ENCODE data around the gene DEFB125. TPM values are rescaled to one million over a fixed set of nuclear protein-coding genes. Genes with fewer than 3 reads are reported as not detected.
A peak's percentile ranks its signal among the peaks of the same experiment; 100 is the strongest.

The DEFB125 gene, protein sequence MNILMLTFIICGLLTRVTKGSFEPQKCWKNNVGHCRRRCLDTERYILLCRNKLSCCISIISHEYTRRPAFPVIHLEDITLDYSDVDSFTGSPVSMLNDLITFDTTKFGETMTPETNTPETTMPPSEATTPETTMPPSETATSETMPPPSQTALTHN
- total RNA-seq (2021; ENCODE audit: unreplicated experiment) (not detected), Bru-seq, nascent RNA (not detected), BruChase-seq, experiment 1, labeled RNA remaining after a 2-hour chase (not detected), BruChase-seq, experiment 2, labeled RNA remaining after a 6-hour chase (not detected)
- not detected for polyA plus RNA-seq (2012; ENCODE audit: insufficient read length)
- long read RNA-seq = 0 reads

DNA sequence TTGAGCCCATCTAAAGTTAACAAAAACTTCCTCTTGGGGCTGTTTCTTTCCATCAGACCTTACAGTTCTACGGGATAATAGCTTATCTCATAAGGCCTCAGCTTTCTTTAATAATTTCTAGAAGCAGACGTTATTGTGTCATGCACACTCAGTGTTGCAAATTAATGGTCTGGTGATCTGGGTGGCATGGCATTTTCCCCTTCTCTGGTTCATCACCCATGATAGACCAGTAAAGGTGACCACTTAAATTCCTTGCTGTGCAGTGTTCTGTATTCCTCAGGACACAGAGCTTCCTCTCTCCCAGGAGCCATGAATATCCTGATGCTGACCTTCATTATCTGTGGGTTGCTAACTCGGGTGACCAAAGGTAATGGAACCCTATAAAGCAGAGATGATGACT, at the start of gene DEFB125:
DEFB125 (plus strand) TSS at position 272 of the 400 bp plus-strand sequence; CDS start at position 310, 38 bp downstream.
- DNase-seq (ENCODE audit: low read depth, low spot score) = no peak
- Histone ChIP-seq H3K27me3 (ENCODE audit: control insufficient read depth, insufficient read depth, low read length) (peaks cover 29% of the 10 kb centered on the region), H3K27ac (ENCODE audit: low read length) (no peak within 1 kb of the TSS), H3K9me3 (ENCODE audit: control insufficient read depth, insufficient read depth, low read depth, low read length) (no peaks in the 10 kb centered on the region), H3K4me3 (ENCODE audit: low read depth in 2 of 2, low read length in 2 of 2) (no peak within 1 kb of the TSS), H3K4me1 (ENCODE audit: control insufficient read depth, insufficient read depth, low read length) (no peaks in the 10 kb centered on the region), H3K36me3 (ENCODE audit: control insufficient read depth, insufficient read depth, low read length) (no peaks in the 10 kb centered on the region)
- intact Hi-C loops (cut with micrococcal nuclease; ENCODE audit: unreplicated experiment) = no loop called here
- POLR2A ChIA-PET = interaction anchor here (0.5 kb wide), 1 partner anchor 39 kb away, joined by 8 read pairs; no protein-coding TSS in a partner anchor
- ATAC-seq = no peak
- no TSS peak for BruUV-seq (replicated peaks)
- CTCF ChIA-PET = no interaction called here
- in situ Hi-C loops (cut with HindIII; ENCODE audit: low pct_unique_long_range_greater_than_20kb, low sequenced_read_pairs) = no loop called here
- TF ChIP-seq POLR2AphosphoS5 (IDR thresholded peaks at IDR 0.05; ENCODE audit: low read depth, low read length) (no peak), SIN3A (IDR thresholded peaks at IDR 0.05; ENCODE audit: borderline replicate concordance, insufficient read depth, low read depth, low read length) (no peak), TCF7L2 (IDR thresholded peaks at IDR 0.05; ENCODE audit: low read depth, low read length) (no peak)
- TF ChIP-seq, protein P1, sequence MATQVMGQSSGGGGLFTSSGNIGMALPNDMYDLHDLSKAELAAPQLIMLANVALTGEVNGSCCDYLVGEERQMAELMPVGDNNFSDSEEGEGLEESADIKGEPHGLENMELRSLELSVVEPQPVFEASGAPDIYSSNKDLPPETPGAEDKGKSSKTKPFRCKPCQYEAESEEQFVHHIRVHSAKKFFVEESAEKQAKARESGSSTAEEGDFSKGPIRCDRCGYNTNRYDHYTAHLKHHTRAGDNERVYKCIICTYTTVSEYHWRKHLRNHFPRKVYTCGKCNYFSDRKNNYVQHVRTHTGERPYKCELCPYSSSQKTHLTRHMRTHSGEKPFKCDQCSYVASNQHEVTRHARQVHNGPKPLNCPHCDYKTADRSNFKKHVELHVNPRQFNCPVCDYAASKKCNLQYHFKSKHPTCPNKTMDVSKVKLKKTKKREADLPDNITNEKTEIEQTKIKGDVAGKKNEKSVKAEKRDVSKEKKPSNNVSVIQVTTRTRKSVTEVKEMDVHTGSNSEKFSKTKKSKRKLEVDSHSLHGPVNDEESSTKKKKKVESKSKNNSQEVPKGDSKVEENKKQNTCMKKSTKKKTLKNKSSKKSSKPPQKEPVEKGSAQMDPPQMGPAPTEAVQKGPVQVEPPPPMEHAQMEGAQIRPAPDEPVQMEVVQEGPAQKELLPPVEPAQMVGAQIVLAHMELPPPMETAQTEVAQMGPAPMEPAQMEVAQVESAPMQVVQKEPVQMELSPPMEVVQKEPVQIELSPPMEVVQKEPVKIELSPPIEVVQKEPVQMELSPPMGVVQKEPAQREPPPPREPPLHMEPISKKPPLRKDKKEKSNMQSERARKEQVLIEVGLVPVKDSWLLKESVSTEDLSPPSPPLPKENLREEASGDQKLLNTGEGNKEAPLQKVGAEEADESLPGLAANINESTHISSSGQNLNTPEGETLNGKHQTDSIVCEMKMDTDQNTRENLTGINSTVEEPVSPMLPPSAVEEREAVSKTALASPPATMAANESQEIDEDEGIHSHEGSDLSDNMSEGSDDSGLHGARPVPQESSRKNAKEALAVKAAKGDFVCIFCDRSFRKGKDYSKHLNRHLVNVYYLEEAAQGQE (IDR thresholded peaks at IDR 0.05; ENCODE audit: insufficient read depth in 1 of 2, low read depth in 2 of 2, low read length in 1 of 2) = no peak
- TF ChIP-seq, protein P2, sequence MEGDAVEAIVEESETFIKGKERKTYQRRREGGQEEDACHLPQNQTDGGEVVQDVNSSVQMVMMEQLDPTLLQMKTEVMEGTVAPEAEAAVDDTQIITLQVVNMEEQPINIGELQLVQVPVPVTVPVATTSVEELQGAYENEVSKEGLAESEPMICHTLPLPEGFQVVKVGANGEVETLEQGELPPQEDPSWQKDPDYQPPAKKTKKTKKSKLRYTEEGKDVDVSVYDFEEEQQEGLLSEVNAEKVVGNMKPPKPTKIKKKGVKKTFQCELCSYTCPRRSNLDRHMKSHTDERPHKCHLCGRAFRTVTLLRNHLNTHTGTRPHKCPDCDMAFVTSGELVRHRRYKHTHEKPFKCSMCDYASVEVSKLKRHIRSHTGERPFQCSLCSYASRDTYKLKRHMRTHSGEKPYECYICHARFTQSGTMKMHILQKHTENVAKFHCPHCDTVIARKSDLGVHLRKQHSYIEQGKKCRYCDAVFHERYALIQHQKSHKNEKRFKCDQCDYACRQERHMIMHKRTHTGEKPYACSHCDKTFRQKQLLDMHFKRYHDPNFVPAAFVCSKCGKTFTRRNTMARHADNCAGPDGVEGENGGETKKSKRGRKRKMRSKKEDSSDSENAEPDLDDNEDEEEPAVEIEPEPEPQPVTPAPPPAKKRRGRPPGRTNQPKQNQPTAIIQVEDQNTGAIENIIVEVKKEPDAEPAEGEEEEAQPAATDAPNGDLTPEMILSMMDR (IDR thresholded peaks at IDR 0.05) = no peak

DNA sequence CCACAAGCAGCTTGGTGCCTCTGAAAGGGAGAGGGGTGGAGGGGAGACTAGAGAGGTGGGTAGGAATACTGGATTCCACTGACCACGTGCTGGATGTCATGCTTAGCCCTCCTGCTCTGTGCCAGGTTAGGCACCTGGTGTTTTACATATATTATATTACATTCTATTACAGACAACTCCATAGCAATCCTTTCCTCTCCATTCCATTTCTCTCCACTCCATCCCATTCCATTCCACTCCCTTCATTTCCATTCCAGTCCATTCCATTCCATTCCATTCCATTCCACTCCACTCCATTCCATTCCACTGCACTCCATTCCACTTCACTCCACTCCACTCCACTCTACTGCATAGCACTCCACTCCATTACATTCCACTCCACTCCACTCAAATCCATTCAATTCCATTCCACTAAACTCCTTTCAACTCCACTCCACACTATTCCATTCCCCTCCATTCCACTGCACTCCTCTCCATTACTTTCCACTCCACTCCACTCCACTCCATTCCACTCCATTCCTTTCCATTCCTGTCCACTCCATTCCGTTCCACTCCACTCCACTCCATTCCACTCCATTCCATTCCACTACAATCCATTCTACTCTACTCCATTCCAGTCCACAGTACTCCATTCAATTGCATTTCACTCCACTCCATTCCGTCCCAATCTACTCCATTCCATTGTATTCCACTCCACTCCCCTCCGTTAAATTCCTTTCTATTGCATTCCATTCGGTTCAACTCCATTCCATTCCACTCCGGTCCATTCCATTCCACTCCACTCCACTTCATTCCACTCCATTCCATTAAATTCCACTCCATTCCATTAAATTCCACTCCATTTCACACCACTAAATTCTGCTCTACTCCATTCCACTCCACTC, 27.2 kb upstream of the DEFB125 start:
- Histone ChIP-seq H3K9me3 (ENCODE audit: control insufficient read depth, insufficient read depth, low read depth, low read length) (no peaks in the 10 kb centered on the region), H3K36me3 (ENCODE audit: control insufficient read depth, insufficient read depth, low read length) (no peaks in the 10 kb centered on the region), H3K4me3 (ENCODE audit: low read depth in 2 of 2, low read length in 2 of 2) (no peak overlapping the region), H3K27me3 (ENCODE audit: control insufficient read depth, insufficient read depth, low read length) (no peaks in the 10 kb centered on the region), H3K27ac (ENCODE audit: low read length) (no peak overlapping the region), H3K4me1 (ENCODE audit: control insufficient read depth, insufficient read depth, low read length) (no peaks in the 10 kb centered on the region)
- peak; percentile 38; the same call in 1 of the 2 replicates for ATAC-seq
- no peak for TF ChIP-seq SIN3A (IDR thresholded peaks at IDR 0.05; ENCODE audit: borderline replicate concordance, insufficient read depth, low read depth, low read length)
- TF ChIP-seq POLR2AphosphoS5 (IDR thresholded peaks at IDR 0.05; ENCODE audit: low read depth, low read length) = no peak
- TF ChIP-seq, protein P2 (IDR thresholded peaks at IDR 0.05) = no peak
- TF ChIP-seq, protein P1 (IDR thresholded peaks at IDR 0.05; ENCODE audit: insufficient read depth in 1 of 2, low read depth in 2 of 2, low read length in 1 of 2) = no peak
- CTCF ChIA-PET = no interaction called here
- POLR2A ChIA-PET = no interaction called here
- intact Hi-C loops (cut with micrococcal nuclease; ENCODE audit: unreplicated experiment) = no loop called here
- DNase-seq (ENCODE audit: low read depth, low spot score) = no peak
- BruUV-seq (replicated peaks) = no TSS peak
- in situ Hi-C loops (cut with HindIII; ENCODE audit: low pct_unique_long_range_greater_than_20kb, low sequenced_read_pairs) = no loop called here
